ENCODE data around the gene GNG3.

The GNG3 gene

DNA sequence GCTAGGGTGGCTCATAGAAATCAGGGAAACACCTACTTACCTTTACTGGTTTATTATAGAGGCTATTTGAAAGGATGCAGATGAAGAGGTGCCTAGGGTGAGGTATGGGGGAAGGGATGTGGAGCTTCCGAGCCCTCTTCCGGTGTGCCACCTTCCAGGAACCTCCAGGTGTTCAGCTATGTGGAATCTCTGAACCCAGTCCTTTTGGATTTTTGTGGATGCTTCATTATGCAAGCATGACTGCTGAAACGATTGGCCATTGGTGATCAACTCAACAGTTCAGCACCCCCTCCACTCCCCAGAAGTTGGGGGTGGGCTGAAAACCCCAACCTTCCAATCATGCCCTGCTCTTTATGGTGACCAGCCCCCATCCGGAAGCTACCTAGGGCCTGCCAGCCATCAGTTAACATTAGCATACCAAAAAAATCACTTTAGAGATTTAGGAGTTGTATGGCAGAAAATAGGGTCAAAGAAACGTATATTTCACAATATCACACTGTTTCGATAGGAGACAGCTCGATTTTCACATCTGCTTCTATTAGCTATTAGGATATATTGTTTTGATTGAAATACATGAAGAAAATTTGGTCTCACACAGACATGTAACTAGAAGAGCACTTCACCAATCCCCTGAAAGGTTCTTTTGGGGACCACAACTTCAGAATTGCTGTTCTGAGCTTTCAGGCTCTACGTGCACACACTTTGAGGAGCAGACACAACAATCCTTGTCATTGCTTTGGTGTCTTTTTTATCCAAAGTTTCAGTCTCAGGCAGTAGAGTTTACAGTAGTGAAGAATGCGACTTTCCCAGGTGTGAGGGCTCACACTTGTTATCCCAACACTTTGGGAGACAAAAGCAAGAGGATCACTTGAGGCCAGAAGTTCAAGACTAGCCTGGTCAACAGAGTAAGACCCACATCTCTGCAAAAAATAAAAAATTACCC, 50.6 kb downstream of the GNG3 start:
- DNase-seq (ENCODE audit: low read depth), result no peak
